GM21515 (cell line): ENCODE data around the gene OR4N2.
"Not testable (repeated sequence)": the region's sequence is repeated elsewhere in the genome, so short reads cannot be mapped to it uniquely, and the experiment has no call there.

ENCODE experiments used
- ATAC-seq: cut with Tn5 transposase; IDR thresholded peaks from one replicate; pipeline ENCODE4 v1.9.1; 2021; ENCODE audit not compliant: unreplicated experiment

Gene OR4N2, protein sequence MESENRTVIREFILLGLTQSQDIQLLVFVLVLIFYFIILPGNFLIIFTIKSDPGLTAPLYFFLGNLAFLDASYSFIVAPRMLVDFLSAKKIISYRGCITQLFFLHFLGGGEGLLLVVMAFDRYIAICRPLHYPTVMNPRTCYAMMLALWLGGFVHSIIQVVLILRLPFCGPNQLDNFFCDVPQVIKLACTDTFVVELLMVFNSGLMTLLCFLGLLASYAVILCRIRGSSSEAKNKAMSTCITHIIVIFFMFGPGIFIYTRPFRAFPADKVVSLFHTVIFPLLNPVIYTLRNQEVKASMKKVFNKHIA

DNA sequence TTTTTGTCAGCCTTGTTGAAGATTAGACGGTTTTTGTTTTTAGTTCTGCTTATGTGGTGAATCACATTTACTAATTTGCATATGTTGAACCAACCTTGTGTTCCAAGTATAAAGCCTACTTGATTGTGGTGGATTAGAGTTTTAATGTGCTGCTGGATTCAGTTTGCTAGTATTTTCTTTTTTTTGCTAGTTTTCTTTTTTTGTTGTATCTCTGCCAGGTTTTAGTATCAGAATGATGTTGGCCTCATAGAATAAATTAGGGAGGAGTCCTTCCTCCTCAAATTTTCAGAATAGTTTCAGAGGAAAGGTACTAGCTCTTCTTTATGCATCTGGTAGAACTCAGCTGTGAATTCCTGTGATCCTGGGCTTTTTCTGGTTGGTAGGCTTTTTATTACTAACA lies at the start of gene OR4N2:
Gene OR4N2 (plus strand): TSS at position 301 of the 400 bp plus-strand sequence. CDS start 23,679 bp downstream, outside the sequence.
- ATAC-seq, result not testable (repeated sequence)

DNA sequence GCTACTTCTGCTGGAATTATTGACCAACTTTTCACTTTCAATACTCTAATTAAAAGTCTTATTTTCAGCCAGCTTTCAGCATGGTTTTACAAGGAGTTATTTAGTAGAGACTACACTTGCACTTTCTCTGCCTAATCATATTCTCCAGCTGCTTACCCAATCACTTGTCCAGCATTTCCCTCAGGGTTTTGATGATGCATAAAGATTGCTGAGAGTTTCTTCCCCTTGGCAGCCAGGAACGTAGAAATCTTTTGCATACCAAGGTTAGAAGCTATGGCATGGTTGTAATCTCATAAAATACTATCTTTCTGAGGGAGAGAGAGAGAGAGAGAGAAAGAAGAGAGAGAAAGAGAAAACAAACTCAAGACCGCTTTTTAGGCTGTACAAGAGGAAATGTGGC lies 49.4 kb upstream of the OR4N2 start:
- no peak for ATAC-seq

DNA sequence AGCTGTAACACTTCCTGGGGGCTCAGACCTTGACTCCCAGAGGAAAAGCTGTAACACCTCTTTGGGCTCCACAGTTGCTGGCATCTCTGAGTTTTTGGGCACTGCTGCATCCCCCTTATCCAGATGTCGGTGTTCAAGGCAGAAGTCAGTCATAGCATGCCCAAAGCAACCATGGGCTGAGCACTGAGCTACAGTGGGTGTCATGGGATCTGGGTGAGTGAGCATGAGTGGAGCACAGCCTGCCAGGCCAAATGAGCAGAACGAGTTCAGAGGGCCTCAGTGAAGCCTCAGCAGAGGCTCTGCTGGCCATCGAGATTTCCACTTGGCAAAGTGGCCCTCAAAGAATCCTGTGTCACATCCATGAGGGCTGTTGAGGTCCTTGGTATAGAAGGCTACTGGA lies 32.1 kb upstream of the OR4N2 start:
- not testable (repeated sequence) for ATAC-seq

DNA sequence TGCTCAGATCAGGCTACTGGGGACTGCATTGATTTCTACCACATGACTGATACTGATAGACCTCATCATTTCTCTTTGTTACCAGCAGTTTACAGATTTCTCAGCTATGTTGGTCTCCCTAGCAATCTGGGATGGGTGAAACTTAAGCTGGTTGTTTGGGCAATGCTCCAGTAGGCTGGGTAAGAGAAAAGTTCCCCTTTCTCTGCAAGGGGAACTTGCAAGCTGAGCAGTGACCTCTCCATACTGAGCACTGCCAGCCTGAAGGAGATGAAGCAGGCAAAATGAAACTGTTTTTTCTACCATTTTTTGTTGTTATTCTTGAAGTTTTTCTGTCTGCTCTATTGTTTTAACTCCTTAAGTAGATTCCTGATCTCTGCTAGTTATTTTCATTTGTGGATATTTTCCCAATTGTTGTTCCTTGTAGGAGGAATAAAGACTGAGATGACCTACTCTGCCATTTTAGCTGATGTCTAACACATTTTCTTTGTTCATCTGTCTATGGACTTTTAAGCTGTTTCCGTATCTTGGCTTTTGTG lies 31.6 kb upstream of the OR4N2 start:
- no peak for ATAC-seq

DNA sequence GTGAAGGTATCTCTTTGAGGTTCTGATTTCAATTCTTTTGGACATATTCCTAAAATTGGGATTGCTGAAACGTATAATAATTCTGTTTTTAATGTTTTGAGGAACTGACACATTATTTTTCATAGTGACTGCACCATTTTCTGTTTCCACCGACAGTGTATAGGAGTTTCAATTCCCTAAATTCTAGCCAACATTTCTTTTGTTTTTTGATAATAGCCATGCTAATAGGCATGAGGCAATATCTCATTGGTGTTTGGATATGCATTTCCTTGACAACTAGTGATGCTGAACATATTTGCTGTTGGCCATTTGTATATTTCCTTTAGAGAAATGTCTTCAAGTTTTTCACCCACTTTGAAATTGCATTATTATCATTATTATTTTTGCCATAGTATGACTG lies 31.1 kb upstream of the OR4N2 start:
- ATAC-seq, result not testable (repeated sequence)

DNA sequence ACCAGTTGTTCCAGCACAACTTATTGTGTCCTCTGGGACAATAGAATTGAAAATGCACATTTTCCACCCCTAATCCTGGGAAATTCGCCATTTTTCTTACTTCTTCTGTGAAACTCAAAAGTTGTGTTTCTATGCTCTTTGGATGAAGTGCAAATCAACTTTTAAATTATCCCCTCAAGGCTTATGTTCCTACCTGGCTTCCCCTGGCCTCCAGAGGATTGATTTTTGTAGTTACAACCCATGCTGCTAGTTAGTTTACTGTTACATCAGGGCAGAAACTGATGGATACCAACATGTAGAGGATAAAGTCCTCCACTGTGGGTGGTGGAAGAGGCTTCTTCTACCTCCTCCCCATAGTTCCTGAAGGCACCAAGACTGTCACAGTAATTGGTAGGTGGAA lies 30.4 kb upstream of the OR4N2 start, which contains the start of gene OR4M1:
Gene OR4M1 (plus strand): TSS at position 301 of the 400 bp plus-strand sequence. CDS start 6,819 bp downstream, outside the sequence.
- ATAC-seq, result not testable (repeated sequence)

DNA sequence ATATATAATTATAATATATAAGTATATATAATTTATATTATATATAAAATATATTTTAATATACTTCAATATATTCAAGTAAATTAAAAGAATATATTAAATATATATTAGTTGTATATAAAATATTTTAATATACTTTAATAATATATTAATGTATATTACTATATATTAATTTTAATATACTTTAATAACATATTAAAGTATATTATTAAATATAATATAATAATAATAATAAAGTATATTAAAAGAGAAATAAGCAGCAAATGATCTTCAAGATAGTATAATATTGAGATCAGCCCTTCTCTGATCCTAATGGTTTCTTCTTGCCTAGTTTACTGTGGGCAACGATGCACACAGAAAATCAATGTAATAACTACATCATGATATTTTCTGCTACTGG lies 28.0 kb upstream of the OR4N2 start:
- no peak for ATAC-seq

DNA sequence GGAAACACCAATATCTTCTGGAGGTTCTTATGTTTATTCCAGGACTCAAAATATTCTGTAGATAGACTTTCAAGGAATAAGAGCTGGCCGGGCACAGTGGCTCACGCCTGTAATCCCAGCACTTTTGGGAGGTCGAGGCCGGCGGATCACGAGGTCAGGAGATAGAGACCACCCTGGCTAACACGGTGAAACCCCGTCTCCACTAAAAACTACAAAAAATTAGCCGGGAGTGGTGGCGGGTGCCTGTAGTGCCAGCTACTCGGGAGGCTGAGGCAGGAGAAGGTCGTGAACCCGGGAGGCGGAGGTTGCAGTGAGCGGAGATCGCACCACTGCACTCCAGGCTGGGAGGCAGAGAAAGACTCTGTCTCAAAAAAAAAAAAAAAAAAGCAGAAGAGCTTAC lies 17.7 kb upstream of the OR4N2 start:
- not testable (repeated sequence) for ATAC-seq

DNA sequence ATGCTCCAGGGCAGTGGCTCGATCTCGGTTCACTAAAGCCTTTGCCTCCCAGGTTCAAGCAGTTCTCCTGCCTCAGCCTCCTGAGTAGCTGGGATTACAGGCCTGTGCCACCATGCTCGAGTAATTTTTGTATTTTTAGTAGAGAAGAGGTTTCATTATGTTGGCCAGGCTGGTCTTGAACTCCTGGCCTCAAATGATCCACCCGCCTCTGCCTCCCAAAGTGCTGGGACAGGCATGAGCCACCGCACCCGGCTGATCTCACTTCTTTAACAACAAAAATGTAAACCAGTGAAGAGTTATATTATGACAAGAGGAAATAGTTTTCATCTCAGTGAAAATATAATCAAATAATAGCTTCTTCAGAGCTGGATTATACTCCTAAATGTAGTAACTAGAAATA lies 16.3 kb upstream of the OR4N2 start:
- ATAC-seq, result not testable (repeated sequence)

DNA sequence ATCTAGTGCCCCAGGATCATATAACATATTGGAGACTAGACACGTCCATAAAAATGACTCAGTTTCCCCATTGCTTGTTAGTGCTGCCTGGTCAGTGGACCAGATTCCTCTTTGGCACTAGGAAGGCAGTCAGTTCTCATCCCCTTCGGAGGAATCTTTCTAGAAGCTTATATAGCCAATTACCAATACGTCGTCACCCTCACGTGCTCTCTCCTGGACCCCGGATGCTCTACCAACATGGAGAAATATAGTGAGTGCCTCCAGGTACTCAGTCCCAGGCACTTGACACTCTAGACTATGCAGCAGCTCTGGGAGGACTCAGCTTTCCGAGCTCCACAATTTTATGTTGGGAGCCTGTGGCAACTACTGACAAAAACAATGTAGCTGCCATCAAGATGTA lies 15.4 kb upstream of the OR4N2 start:
- not testable (repeated sequence) for ATAC-seq

DNA sequence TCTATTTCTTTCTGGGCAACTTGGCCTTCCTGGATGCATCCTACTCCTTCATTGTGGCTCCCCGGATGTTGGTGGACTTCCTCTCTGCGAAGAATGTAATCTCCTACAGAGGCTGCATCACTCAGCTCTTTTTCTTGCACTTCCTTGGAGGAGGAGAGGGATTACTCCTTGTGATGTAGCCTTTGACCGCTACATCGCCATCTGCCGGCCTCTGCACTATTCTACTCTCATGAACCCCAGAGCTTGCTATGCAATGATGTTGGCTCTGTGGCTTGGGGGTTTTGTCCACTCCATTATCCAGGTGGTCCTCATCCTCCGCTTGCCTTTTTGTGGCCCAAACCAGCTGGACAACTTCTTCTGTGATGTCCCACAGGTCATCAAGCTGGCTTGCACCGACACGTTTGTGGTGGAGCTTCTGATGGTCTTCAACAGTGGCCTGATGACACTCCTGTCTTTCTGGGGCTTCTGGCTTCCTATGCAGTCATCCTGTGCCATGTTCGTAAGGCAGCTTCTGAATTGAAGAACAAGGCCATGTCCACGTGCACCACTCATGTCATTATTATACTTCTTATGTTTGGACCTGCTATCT lies 7.0 kb upstream of the OR4N2 start:
- ATAC-seq, result not testable (repeated sequence)

DNA sequence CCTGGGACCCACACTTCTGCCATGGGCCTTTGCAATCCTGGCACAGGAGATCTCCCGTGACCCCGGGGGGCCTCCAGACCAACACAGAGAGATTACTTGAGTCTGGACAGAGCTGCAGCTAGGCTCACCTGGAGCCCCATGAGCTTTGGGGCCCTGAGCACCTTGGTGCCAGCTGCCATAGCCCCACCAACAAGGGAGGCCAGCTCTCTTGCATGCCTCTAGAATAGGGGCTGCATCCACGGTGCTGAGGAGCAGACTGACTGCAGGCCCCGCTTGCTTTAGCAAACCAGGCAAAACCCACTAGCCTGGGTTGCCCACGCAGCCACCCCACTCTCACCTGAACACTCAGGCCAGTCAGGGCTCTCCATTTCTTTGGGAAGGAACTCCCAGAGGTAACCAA lies 3.7 kb upstream of the OR4N2 start:
- ATAC-seq, result no peak

DNA sequence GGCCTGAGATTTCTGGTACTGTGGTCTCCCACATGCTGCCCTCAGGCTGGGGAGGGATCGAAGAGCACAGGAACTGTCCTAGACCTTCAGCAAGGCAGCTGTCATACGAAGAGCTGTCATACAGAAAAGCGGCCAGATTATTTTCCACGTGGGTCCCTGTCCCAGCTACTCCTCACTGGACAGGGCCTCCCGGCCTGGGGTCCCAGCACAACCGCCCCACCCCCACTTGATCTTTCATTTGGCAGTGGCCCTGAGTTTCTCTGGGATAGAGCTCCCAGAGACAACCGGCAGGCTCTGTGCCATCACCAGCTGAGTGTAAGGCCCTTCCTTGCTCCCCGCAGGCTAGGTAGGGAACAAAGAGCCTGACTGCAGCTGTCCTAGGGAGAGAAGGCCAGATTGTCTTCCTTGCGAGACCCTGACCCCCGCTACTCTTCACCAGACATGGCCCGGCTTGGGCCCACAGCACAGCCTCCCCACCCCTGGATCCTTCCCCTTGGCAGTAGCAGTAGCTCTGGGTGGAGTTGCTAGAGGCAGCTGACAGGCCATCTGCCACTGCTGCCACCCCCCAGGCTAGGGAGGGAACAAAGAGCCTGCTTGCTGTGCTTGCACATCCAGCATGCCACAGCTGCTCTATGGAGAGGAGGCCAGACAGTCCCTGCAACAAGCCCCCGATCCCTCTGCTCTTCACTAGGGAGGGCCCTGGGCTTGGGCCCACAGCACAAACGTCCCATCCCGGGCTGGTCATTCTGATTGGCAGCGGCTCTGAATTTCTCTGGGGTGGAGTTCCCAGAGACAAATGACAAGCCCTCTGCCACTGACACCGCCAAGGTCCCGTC lies 3.1 kb upstream of the OR4N2 start:
- no peak for ATAC-seq

DNA sequence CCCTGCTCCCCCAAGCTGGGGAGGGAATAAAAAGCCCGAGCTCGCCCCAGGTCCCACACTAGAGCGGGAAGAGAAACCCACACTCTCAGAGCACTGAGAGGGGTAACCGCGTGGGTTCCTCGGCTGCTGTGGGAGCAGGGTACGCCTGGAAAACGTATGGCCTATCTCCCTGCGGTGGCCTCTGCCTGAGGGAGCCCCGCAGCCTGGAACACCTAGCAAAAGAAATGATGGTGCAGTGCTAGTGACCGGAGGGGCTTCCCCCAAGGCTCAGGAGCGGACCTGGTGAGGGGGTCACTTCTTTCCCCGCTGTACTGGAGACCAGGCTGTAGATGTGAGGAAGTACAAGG lies 2.5 kb upstream of the OR4N2 start:
- no peak for ATAC-seq

DNA sequence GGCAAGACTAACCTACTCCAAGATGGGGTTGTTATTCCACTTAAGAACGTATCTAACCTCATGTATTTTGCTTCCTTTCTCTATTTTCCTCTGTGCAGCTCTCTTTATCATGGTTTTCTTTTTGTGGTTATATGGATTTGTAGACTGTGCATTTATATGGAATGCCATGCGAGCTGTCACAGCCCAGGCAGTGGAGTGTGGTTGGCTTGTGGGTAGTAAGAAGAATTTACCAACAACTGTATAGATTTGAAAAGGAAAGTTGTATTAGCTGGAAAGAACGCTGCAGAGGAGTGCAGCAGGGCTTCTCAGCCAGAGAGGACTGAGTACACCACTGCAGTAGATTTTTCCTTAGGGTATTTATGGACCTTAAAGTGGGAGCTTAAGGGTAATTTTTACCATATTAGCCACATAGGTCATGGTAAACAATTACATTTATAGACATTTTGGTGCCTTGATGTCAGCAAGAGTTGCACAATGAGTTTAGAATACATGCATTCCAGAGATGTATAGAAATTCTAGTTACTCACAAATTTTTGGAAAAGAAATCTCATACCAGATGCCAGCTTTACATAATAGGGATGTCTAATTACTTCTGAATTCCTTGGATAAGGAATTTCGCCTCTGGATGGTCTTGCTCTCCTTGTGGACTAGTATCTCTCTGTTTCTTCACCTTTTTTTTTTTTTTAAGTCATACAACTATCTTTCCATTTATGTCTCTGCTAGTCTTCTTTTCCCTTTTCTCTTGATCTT lies 9.8 kb downstream of the OR4N2 start:
- not testable (repeated sequence) for ATAC-seq

DNA sequence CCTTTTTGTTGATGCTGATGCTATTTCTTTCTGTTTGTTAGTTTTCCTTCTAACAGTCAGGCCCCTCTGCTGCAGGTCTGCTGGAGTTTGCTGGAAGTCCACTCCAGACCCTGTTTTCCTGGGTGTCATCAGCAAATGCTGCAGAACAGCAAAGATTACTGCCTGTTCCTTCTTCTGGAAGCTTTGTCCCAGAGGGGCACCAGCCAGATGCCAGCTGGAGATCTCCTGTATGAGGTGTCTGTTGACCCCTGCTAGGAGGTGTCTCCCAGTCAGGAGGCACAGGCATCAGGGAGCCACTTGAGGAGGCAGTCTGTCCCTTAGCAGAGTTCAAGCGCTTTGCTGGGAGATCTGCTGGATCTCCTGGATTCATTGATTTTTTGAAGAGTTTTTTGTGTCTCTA lies 16.3 kb downstream of the OR4N2 start:
- not testable (repeated sequence) for ATAC-seq

DNA sequence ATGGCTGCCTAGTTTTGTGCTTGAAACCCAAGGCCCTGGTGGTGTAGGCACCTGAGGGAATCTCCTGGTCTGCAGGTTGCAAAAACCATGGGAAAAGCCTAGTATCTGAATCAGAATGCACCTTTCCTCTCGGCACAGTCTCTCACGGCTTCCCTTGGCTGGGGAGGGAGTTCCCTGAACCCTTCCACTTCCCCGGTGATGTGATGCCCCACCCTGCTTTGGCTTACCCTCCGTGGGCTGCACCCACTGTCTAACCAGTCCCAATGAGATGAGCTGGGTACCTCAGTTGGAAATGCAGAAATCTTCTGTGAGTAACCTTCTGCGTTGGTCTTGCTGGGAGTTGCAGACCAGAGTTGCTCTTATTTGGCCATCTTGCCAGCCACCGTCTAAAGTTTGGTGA lies 17.4 kb downstream of the OR4N2 start:
- ATAC-seq, result not testable (repeated sequence)

DNA sequence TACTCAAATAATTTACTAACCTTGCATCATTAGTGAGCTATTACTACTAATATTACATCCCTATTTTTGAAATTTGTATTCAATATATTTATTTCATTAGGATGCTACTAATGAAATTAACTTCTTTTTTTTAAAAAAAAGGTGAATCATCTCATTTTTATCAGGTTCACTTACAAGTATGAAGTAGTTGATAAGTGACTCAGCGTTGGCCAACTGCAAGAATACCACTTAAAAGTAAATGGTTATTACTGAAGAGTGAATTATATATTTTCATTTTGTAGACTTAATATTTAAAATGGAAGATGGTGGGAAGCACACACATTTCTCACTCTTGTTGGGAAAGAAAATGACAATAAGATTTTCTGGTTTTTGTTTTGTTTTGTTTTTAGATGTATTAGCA lies 19.6 kb downstream of the OR4N2 start:
- ATAC-seq, result no peak

DNA sequence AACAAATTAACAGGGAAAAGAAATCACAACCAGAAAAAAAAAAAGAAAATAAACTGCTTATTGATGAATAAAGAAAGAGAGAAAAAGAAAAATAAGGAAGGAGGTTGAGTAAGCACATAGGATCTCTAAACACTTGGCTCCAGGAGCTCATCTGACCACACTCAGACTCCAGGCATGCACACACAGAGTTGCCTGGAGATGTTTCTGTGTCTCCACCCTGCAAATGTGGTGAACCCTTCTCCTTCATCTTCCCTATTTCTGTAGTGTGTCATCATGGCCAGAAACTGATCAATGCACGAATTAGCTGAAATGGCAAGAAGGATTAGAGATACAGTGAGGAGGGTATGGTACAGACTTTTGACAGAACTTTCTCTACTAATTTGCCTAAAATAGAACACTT lies 20.2 kb downstream of the OR4N2 start:
- no peak for ATAC-seq

DNA sequence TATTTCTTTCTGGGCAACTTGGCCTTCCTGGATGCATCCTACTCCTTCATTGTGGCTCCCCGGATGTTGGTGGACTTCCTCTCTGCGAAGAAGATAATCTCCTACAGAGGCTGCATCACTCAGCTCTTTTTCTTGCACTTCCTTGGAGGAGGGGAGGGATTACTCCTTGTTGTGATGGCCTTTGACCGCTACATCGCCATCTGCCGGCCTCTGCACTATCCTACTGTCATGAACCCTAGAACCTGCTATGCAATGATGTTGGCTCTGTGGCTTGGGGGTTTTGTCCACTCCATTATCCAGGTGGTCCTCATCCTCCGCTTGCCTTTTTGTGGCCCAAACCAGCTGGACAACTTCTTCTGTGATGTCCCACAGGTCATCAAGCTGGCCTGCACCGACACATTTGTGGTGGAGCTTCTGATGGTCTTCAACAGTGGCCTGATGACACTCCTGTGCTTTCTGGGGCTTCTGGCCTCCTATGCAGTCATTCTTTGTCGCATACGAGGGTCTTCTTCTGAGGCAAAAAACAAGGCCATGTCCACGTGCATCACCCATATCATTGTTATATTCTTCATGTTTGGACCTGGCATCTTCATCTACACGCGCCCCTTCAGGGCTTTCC lies 24.2 kb downstream of the OR4N2 start:
- ATAC-seq, result not testable (repeated sequence)
